Measurements from ENCODE around the gene PTPN20.
"Not testable (repeated sequence)": the region's sequence is repeated elsewhere in the genome, so short reads cannot be mapped to it uniquely, and the experiment has no call there.

Gene PTPN20

DNA sequence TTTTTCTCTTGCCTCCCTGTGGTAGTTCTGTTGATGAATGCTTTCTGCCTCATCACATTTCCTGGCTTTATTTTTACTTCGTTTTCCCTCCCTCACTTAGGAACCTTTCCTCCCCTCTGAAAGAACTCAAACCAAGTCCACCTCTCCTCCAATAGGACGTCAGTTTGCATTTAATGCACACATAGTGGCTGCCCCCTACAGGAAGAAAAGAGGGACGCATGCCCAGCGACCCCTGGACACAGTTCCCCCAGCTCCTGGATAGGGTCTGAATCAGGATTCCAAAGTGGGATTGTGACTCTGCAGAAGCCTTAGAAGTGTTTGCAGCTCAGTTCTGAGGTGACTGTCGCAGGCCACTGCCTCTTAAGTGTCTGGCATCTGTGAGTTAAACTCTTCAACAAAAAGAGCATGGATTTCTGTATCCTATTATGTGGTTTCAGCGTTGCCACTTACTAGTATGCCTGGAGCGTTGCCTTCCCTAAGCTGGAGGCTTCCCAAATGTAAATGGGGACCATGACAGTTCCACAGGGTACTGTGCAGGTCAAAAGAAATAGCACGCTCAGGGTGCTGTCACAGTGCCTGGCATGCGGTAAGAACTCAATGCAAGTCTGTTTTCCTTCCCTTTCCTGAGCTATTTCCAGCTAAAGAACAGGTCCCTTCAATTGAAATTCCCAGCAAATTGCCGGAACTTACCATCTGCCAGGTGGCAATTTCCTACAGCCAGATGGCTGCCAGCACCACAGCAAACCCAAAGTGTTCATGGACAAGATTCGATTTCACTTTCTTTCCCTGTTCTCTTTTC lies 20.2 kb upstream of the PTPN20 start:
- not testable (repeated sequence) for H3K4me1 ChIP-seq (ENCODE audit: control insufficient read depth, low read length); H3K27ac ChIP-seq (ENCODE audit: low read depth, low read length); H4K20me1 ChIP-seq (ENCODE audit: control insufficient read depth, insufficient read depth, low read depth, low read length); H3K79me2 ChIP-seq (ENCODE audit: control insufficient read depth, low read length); H3K4me3 ChIP-seq (ENCODE audit: low read length); H3K9me3 ChIP-seq (ENCODE audit: control insufficient read depth, insufficient read depth, low read length); H3K9me2 ChIP-seq (replicated peaks; ENCODE audit: control insufficient read depth, low read length); H3K27me3 ChIP-seq (ENCODE audit: control insufficient read depth, low read length); H3K36me3 ChIP-seq (ENCODE audit: control insufficient read depth, low read length); H3K4me2 ChIP-seq (ENCODE audit: low read length); H3F3A ChIP-seq (ENCODE audit: control insufficient read depth, insufficient read depth)
- TF ChIP-seq, protein P1, sequence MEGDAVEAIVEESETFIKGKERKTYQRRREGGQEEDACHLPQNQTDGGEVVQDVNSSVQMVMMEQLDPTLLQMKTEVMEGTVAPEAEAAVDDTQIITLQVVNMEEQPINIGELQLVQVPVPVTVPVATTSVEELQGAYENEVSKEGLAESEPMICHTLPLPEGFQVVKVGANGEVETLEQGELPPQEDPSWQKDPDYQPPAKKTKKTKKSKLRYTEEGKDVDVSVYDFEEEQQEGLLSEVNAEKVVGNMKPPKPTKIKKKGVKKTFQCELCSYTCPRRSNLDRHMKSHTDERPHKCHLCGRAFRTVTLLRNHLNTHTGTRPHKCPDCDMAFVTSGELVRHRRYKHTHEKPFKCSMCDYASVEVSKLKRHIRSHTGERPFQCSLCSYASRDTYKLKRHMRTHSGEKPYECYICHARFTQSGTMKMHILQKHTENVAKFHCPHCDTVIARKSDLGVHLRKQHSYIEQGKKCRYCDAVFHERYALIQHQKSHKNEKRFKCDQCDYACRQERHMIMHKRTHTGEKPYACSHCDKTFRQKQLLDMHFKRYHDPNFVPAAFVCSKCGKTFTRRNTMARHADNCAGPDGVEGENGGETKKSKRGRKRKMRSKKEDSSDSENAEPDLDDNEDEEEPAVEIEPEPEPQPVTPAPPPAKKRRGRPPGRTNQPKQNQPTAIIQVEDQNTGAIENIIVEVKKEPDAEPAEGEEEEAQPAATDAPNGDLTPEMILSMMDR (IDR thresholded peaks at IDR 0.05; ENCODE audit: low read depth, low read length, poor library complexity, severe bottlenecking) = peak; percentile 13

GRCh38 chr10:46896762-46897692 lies 14.2 kb upstream of the PTPN20 start:
- H3K9me3 ChIP-seq (ENCODE audit: control insufficient read depth, insufficient read depth, low read length); H3K4me3 ChIP-seq (ENCODE audit: low read length); H3K36me3 ChIP-seq (ENCODE audit: control insufficient read depth, low read length): not testable (repeated sequence)

DNA sequence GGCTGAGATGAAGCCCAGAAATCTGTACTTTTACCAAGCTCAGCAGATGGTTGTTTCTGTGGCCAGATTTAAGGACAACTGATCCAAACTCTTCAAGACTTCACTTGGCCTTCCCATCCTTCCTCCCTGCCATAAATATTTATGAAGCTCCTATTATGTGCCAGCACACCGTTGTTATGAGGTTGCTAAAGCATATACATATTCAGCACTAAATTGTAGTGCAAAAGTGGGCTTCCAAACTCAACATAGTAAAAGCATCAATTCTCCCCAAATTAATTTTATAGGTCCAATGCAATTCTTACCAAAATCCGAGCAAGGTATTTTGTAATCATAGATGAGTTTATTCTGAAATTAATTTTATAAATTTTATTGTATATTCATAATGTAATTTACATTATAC lies 10.0 kb upstream of the PTPN20 start:
- H3K4me2 ChIP-seq (ENCODE audit: low read length); H3K36me3 ChIP-seq (ENCODE audit: control insufficient read depth, low read length); H3K9me3 ChIP-seq (ENCODE audit: control insufficient read depth, insufficient read depth, low read length); H4K20me1 ChIP-seq (ENCODE audit: control insufficient read depth, insufficient read depth, low read depth, low read length); H3K79me2 ChIP-seq (ENCODE audit: control insufficient read depth, low read length); H3K27me3 ChIP-seq (ENCODE audit: control insufficient read depth, low read length); H3K9me2 ChIP-seq (replicated peaks; ENCODE audit: control insufficient read depth, low read length); H3K4me1 ChIP-seq (ENCODE audit: control insufficient read depth, low read length); H3K4me3 ChIP-seq (ENCODE audit: low read length); H3F3A ChIP-seq (ENCODE audit: control insufficient read depth, insufficient read depth); H3K27ac ChIP-seq (ENCODE audit: low read depth, low read length): not testable (repeated sequence)

More at GRCh38 chr10:46896762-46897692, 14.2 kb upstream of the PTPN20 start:
- not testable (repeated sequence) for H3K27ac ChIP-seq (ENCODE audit: low read depth, low read length); H3K79me2 ChIP-seq (ENCODE audit: control insufficient read depth, low read length); H3K9me2 ChIP-seq (replicated peaks; ENCODE audit: control insufficient read depth, low read length); H3K4me2 ChIP-seq (ENCODE audit: low read length); H3F3A ChIP-seq (ENCODE audit: control insufficient read depth, insufficient read depth); H4K20me1 ChIP-seq (ENCODE audit: control insufficient read depth, insufficient read depth, low read depth, low read length); H3K27me3 ChIP-seq (ENCODE audit: control insufficient read depth, low read length); H3K4me1 ChIP-seq (ENCODE audit: control insufficient read depth, low read length)

DNA sequence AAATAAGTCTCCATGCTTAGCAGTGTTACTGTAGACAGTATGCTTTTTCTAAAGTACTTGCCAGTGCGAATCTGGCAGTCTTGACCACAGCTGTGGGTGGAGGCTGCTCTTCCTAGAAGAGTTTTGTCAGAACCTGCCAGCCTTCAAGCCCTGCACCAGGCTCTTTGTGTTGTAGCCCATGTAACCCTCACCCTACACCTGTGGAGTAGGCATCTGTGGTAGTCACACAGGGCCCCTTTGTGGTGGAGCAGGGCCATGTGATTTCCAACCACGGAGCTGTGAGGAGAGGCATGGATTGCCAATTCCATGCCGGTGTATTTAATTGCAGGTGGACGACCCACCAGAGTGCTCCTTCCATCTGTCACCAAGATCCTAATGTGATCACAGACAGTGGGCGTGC lies 7.4 kb upstream of the PTPN20 start:
- not testable (repeated sequence) for H3K4me1 ChIP-seq (ENCODE audit: control insufficient read depth, low read length); H3K9me2 ChIP-seq (replicated peaks; ENCODE audit: control insufficient read depth, low read length); H3K4me3 ChIP-seq (ENCODE audit: low read length); H3K9me3 ChIP-seq (ENCODE audit: control insufficient read depth, insufficient read depth, low read length); H3K36me3 ChIP-seq (ENCODE audit: control insufficient read depth, low read length); H3K27me3 ChIP-seq (ENCODE audit: control insufficient read depth, low read length); H3K27ac ChIP-seq (ENCODE audit: low read depth, low read length); H3K4me2 ChIP-seq (ENCODE audit: low read length); H4K20me1 ChIP-seq (ENCODE audit: control insufficient read depth, insufficient read depth, low read depth, low read length); H3K79me2 ChIP-seq (ENCODE audit: control insufficient read depth, low read length); H3F3A ChIP-seq (ENCODE audit: control insufficient read depth, insufficient read depth)

DNA sequence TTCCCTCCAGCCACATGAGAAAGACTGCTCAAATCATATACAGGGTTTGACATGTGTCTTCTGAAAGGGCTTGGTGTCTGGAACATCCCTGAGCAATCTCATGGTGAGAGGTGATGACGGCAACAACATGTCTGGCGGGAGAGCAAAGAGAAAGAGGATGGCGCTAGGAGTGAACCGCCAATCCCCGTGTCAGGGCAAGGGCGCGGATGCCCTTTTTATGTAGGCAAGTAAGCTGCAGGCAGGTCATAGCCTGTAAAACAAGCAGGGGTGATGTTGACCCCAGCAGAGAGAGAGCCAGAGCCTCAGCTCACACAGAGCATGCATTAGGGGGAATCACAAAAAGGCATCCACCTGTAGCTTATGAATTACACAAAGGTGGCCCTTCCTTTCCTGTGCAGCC lies 4.9 kb upstream of the PTPN20 start:
- not testable (repeated sequence) for H3K27me3 ChIP-seq (ENCODE audit: control insufficient read depth, low read length); H3K4me3 ChIP-seq (ENCODE audit: low read length); H3K9me3 ChIP-seq (ENCODE audit: control insufficient read depth, insufficient read depth, low read length); H3F3A ChIP-seq (ENCODE audit: control insufficient read depth, insufficient read depth); H3K4me1 ChIP-seq (ENCODE audit: control insufficient read depth, low read length); H3K79me2 ChIP-seq (ENCODE audit: control insufficient read depth, low read length); H3K9me2 ChIP-seq (replicated peaks; ENCODE audit: control insufficient read depth, low read length); H3K27ac ChIP-seq (ENCODE audit: low read depth, low read length); H3K36me3 ChIP-seq (ENCODE audit: control insufficient read depth, low read length); H3K4me2 ChIP-seq (ENCODE audit: low read length); H4K20me1 ChIP-seq (ENCODE audit: control insufficient read depth, insufficient read depth, low read depth, low read length)

- H3F3A ChIP-seq (ENCODE audit: control insufficient read depth, insufficient read depth); H3K36me3 ChIP-seq (ENCODE audit: control insufficient read depth, low read length); H3K9me3 ChIP-seq (ENCODE audit: control insufficient read depth, insufficient read depth, low read length); H3K27ac ChIP-seq (ENCODE audit: low read depth, low read length); H3K4me2 ChIP-seq (ENCODE audit: low read length); H3K27me3 ChIP-seq (ENCODE audit: control insufficient read depth, low read length); H3K4me3 ChIP-seq (ENCODE audit: low read length); H3K4me1 ChIP-seq (ENCODE audit: control insufficient read depth, low read length); H4K20me1 ChIP-seq (ENCODE audit: control insufficient read depth, insufficient read depth, low read depth, low read length); H3K9me2 ChIP-seq (replicated peaks; ENCODE audit: control insufficient read depth, low read length); H3K79me2 ChIP-seq (ENCODE audit: control insufficient read depth, low read length): not testable (repeated sequence)
These were observed 3.8 kb upstream of the PTPN20 start for GRCh38 chr10:46907185-46908117.

DNA sequence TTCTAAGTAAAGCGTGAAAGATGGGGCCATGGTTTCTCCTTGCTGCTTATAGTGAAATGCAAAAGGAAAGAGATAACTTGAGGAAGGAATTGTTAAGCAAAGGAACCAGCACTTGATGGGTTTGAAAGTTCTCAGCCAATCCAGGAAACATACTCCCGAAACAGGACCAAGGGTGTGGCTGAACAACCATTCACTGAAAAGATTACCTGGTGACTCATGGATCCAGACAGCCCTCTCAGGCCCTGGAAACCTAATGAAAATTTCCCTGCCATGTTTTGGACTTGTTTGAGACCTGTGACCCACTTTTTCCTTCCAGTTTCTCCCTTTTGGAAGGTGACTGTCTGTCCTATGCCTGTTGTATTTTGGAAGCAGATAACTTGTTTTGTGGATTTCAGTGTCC lies 11.3 kb downstream of the PTPN20 start:
- not testable (repeated sequence) for H3K4me2 ChIP-seq (ENCODE audit: low read length); H3K4me1 ChIP-seq (ENCODE audit: control insufficient read depth, low read length); H3K9me2 ChIP-seq (replicated peaks; ENCODE audit: control insufficient read depth, low read length); H3K27ac ChIP-seq (ENCODE audit: low read depth, low read length); H3K9me3 ChIP-seq (ENCODE audit: control insufficient read depth, insufficient read depth, low read length); H3K4me3 ChIP-seq (ENCODE audit: low read length); H3K36me3 ChIP-seq (ENCODE audit: control insufficient read depth, low read length); H4K20me1 ChIP-seq (ENCODE audit: control insufficient read depth, insufficient read depth, low read depth, low read length); H3F3A ChIP-seq (ENCODE audit: control insufficient read depth, insufficient read depth); H3K27me3 ChIP-seq (ENCODE audit: control insufficient read depth, low read length); H3K79me2 ChIP-seq (ENCODE audit: control insufficient read depth, low read length)
